HCT116 (cell line): Measurements from ENCODE around the gene NFIC.

ENCODE experiments used
- CEBPB ChIP-seq: IDR thresholded peaks from 2 replicates; pipeline ENCODE4 v1.6.1; 2012; ENCODE audit warnings: low read depth
- EGR1 ChIP-seq: IDR thresholded peaks from 2 replicates; pipeline ENCODE4 v1.6.1; 2012; ENCODE audit warnings: low read depth
- ELF1 ChIP-seq: IDR thresholded peaks from 2 replicates; pipeline ENCODE4 v1.6.1; 2012; ENCODE audit warnings: low read depth, borderline replicate concordance
- EZH2 ChIP-seq: fragments of 200-600 bp; sonication (generic); IDR thresholded peaks from 2 replicates; pipeline ENCODE4 v1.6.1; 2017; ENCODE audit warnings: antibody characterized with exemption, mixed run types
- EZH2phosphoT487 ChIP-seq: fragments of 200-600 bp; IDR thresholded peaks from 2 replicates; pipeline ENCODE4 v1.6.1; 2018; ENCODE audit warnings: antibody characterized with exemption, borderline replicate concordance
- MAX ChIP-seq: IDR thresholded peaks from 2 replicates; pipeline ENCODE4 v1.6.1; 2012
- POLR2A ChIP-seq: IDR thresholded peaks from 2 replicates; pipeline ENCODE4 v1.7.0; 2011; ENCODE audit warnings: borderline replicate concordance; ENCODE audit not compliant: insufficient read depth, insufficient read length; ENCODE audit errors: extremely low read depth
- POLR2AphosphoS5 ChIP-seq: IDR thresholded peaks from 2 replicates; pipeline ENCODE4 v1.6.1; 2011; ENCODE audit warnings: mild to moderate bottlenecking, low read depth, low read length, moderate library complexity
- RAD21 ChIP-seq: IDR thresholded peaks from 2 replicates; pipeline ENCODE4 v1.6.1; 2012; ENCODE audit warnings: low read depth, mild to moderate bottlenecking
- TCF7L2 ChIP-seq: IDR thresholded peaks from 2 replicates; pipeline ENCODE4 v1.7.0; 2011; ENCODE audit warnings: borderline replicate concordance, inconsistent platforms; ENCODE audit not compliant: insufficient read depth, insufficient read length; ENCODE audit errors: extremely low read depth
- TF ChIP-seq, protein P1 (sequence below), 3 experiments: fragments of 200-600 bp in 1 of 3; sonication (generic) in 1 of 3; IDR thresholded peaks in 2 of 3; conservative IDR thresholded peaks in 1 of 3; 2 replicates each; pipeline ENCODE4 v1.5.1; 2012 to 2017; ENCODE audit warnings: low read depth in 2 of 3, low read length in 2 of 3, antibody characterized with exemption in 1 of 3, borderline replicate concordance in 1 of 3, control low read depth in 1 of 3, mild to moderate bottlenecking in 1 of 3, mixed read lengths in 1 of 3, mixed run types in 1 of 3, moderate library complexity in 1 of 3; ENCODE audit not compliant: insufficient read depth in 1 of 3

GRCh38 chr19:3351702-3352447 lies 14.5 kb upstream of the NFIC start:
- no peak for TF ChIP-seq ELF1
- TF ChIP-seq, protein P1, sequence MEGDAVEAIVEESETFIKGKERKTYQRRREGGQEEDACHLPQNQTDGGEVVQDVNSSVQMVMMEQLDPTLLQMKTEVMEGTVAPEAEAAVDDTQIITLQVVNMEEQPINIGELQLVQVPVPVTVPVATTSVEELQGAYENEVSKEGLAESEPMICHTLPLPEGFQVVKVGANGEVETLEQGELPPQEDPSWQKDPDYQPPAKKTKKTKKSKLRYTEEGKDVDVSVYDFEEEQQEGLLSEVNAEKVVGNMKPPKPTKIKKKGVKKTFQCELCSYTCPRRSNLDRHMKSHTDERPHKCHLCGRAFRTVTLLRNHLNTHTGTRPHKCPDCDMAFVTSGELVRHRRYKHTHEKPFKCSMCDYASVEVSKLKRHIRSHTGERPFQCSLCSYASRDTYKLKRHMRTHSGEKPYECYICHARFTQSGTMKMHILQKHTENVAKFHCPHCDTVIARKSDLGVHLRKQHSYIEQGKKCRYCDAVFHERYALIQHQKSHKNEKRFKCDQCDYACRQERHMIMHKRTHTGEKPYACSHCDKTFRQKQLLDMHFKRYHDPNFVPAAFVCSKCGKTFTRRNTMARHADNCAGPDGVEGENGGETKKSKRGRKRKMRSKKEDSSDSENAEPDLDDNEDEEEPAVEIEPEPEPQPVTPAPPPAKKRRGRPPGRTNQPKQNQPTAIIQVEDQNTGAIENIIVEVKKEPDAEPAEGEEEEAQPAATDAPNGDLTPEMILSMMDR (IDR thresholded peaks at IDR 0.05 in 2 of 3, conservative IDR thresholded peaks at IDR 0.05 in 1 of 3; ENCODE audit: borderline replicate concordance in 1 of 3, insufficient read depth in 1 of 3, low read depth in 2 of 3, low read length in 2 of 3) = no peak
- no peak for TF ChIP-seq EZH2
- TF ChIP-seq CEBPB = no peak
- TF ChIP-seq POLR2A = no peak
- TF ChIP-seq RAD21 = no peak
- no peak for TF ChIP-seq TCF7L2
- TF ChIP-seq MAX = no peak
- no peak for TF ChIP-seq EZH2phosphoT487
- no peak for TF ChIP-seq EGR1
- TF ChIP-seq POLR2AphosphoS5 = no peak
